ENCODE data around the gene DCAF17.

The DCAF17 gene

DNA sequence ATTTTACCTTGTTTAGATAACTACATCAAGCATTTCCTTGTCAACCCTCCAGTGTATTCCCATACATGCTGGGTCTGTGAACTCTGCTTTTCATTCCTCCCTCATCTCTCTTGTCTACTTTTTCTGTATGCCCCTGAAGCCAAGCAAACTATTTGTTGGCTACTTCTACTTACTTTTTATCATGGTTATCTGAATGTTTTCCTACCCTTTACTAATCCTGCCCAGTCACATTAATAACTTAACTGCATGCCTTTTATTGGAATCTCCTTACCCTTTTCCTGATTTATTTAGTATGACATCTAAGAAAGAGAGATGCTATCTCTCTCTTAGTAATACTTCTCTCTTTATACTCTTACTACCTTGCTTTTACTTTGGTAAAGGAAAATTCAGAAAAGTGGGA, 17.0 kb downstream of the DCAF17 start:
- no peak overlapping the region for H3K27ac ChIP-seq (ENCODE audit: low read depth, low read length)
- H3K9me3 ChIP-seq (ENCODE audit: control insufficient read depth in 5 of 5, low read length in 5 of 5): no peaks in the 10 kb centered on the region
- H3K4me1 ChIP-seq (ENCODE audit: control insufficient read depth in 5 of 5, insufficient read depth in 5 of 5, low read length in 5 of 5): no peaks in the 10 kb centered on the region
- H3K27me3 ChIP-seq (ENCODE audit: control insufficient read depth in 5 of 5, insufficient read depth in 4 of 5, low read length in 5 of 5): no peaks in the 10 kb centered on the region
- no peak overlapping the region for H3K9ac ChIP-seq (ENCODE audit: low read length in 5 of 5)
- no peak overlapping the region for H3K4me3 ChIP-seq (ENCODE audit: low read depth in 1 of 5, low read length in 5 of 5)
- peaks cover 30 to 58% (median 40%) of the 10 kb centered on the region in 5 donors for H3K36me3 ChIP-seq (ENCODE audit: control insufficient read depth in 5 of 5, insufficient read depth in 5 of 5, low read length in 5 of 5)

DNA sequence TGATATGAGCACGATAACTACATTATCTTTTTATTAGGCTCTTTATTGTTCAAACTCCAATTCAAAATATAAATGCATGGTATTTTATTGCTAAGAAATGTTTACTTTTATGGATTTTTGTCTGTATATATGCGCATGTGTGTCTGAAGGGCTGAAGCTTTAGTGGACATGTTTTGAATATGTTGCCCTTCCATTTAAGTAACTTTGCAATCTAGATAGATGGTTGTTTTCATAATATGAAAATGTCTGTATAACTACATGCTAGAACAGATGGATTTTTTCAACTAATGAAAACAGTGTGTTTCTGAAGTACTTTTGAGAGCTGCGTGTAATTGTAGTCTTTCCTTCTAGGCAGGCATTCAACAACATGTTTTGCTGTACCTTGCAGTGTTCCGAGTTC, 18.7 kb downstream of the DCAF17 start:
- H3K9ac ChIP-seq (ENCODE audit: low read length in 5 of 5): no peak overlapping the region
- H3K4me1 ChIP-seq (ENCODE audit: control insufficient read depth in 5 of 5, insufficient read depth in 5 of 5, low read length in 5 of 5): no peaks in the 10 kb centered on the region
- no peaks in the 10 kb centered on the region for H3K27me3 ChIP-seq (ENCODE audit: control insufficient read depth in 5 of 5, insufficient read depth in 4 of 5, low read length in 5 of 5)
- no peaks in the 10 kb centered on the region for H3K9me3 ChIP-seq (ENCODE audit: control insufficient read depth in 5 of 5, low read length in 5 of 5)
- no peak overlapping the region for H3K27ac ChIP-seq (ENCODE audit: low read depth, low read length)
- H3K36me3 ChIP-seq (ENCODE audit: control insufficient read depth in 5 of 5, insufficient read depth in 5 of 5, low read length in 5 of 5): peaks cover 30 to 59% (median 50%) of the 10 kb centered on the region in 5 donors
- H3K4me3 ChIP-seq (ENCODE audit: low read depth in 1 of 5, low read length in 5 of 5): no peak overlapping the region

DNA sequence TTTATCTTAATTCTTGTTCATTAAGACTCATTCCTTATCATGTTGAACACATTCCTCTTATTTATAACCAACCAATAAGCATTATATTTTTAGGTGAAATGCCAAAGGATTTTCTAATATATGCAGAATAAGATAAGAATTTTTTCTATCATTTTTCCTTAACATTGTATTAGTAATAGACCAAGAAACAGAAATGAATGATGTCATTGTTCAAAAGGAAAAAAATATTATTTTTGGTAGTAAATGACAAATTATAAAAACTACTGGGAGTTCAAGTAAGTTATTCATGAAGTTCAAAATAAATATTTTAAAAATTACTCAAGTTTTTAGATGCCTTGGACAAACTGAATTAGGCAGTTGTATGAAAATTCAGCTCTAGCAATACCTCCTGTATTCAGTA, 25.5 kb downstream of the DCAF17 start:
- no peaks in the 10 kb centered on the region for H3K4me1 ChIP-seq (ENCODE audit: control insufficient read depth in 5 of 5, insufficient read depth in 5 of 5, low read length in 5 of 5)

DNA sequence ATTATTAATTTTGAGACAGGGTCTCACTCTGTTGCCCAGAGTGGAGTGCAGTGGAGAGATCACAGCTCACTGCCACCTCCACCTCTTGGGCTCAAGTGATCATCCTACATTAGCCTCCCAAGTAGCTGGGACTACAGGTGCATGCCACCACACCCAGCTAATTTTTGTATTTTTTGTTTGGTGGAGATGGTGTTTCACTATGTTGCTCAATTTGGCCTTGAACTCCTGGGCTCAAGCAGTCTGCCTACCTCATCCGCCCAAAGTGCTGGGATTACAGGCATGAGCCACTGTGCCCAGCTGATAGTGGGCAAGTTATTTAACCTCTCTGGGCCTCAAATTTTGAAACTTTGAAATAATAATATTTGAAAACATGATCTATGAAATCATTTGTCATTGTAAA, 26.5 kb downstream of the DCAF17 start:
- H3K9me3 ChIP-seq (ENCODE audit: control insufficient read depth in 5 of 5, low read length in 5 of 5): no peaks in the 10 kb centered on the region
- H3K4me1 ChIP-seq (ENCODE audit: control insufficient read depth in 5 of 5, insufficient read depth in 5 of 5, low read length in 5 of 5): no peaks in the 10 kb centered on the region
- H3K27ac ChIP-seq (ENCODE audit: low read depth, low read length): no peak overlapping the region
- no peaks in the 10 kb centered on the region for H3K27me3 ChIP-seq (ENCODE audit: control insufficient read depth in 5 of 5, insufficient read depth in 4 of 5, low read length in 5 of 5)
- H3K36me3 ChIP-seq (ENCODE audit: control insufficient read depth in 5 of 5, insufficient read depth in 5 of 5, low read length in 5 of 5): peaks cover 10 to 25% (median 13%) of the 10 kb centered on the region in 5 donors
- H3K9ac ChIP-seq (ENCODE audit: low read length in 5 of 5): no peak overlapping the region
- no peak overlapping the region for H3K4me3 ChIP-seq (ENCODE audit: low read depth in 1 of 5, low read length in 5 of 5)

More for the DNA sequence above, 25.5 kb downstream of the DCAF17 start:
- Histone ChIP-seq H3K36me3 (ENCODE audit: control insufficient read depth in 5 of 5, insufficient read depth in 5 of 5, low read length in 5 of 5) (peaks cover 10 to 30% (median 18%) of the 10 kb centered on the region in 5 donors), H3K4me3 (ENCODE audit: low read depth in 1 of 5, low read length in 5 of 5) (no peak overlapping the region), H3K9me3 (ENCODE audit: control insufficient read depth in 5 of 5, low read length in 5 of 5) (no peaks in the 10 kb centered on the region), H3K9ac (ENCODE audit: low read length in 5 of 5) (no peak overlapping the region), H3K27ac (ENCODE audit: low read depth, low read length) (no peak overlapping the region), H3K27me3 (ENCODE audit: control insufficient read depth in 5 of 5, insufficient read depth in 4 of 5, low read length in 5 of 5) (no peaks in the 10 kb centered on the region)

DNA sequence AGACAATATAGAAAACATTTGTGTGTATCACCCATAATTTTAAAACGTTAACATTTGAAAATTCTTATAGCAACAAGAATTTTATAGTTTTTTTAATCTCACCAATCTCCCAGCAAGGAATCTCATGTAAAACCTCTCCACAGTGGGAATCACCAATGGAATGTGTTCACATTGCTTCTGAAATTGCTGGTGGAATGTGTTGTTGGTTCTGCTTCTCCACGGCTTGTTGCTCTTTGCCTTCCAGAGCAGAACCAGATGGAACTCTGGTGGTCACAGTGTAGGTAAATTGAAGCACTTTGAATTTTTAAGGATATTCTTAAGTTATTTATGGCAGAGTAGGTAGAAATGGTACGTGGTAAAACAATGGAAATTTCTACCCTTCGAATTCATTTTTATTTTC, 35.1 kb downstream of the DCAF17 start:
- Histone ChIP-seq H3K9ac (ENCODE audit: low read length in 5 of 5) (no peak overlapping the region), H3K36me3 (ENCODE audit: control insufficient read depth in 5 of 5, insufficient read depth in 5 of 5, low read length in 5 of 5) (peaks cover 20 to 44% (median 25%) of the 10 kb centered on the region in 5 donors), H3K27me3 (ENCODE audit: control insufficient read depth in 5 of 5, insufficient read depth in 4 of 5, low read length in 5 of 5) (no peaks in the 10 kb centered on the region), H3K27ac (ENCODE audit: low read depth, low read length) (no peak overlapping the region), H3K4me3 (ENCODE audit: low read depth in 1 of 5, low read length in 5 of 5) (no peak overlapping the region), H3K4me1 (ENCODE audit: control insufficient read depth in 5 of 5, insufficient read depth in 5 of 5, low read length in 5 of 5) (no peaks in the 10 kb centered on the region), H3K9me3 (ENCODE audit: control insufficient read depth in 5 of 5, low read length in 5 of 5) (no peaks in the 10 kb centered on the region)

DNA sequence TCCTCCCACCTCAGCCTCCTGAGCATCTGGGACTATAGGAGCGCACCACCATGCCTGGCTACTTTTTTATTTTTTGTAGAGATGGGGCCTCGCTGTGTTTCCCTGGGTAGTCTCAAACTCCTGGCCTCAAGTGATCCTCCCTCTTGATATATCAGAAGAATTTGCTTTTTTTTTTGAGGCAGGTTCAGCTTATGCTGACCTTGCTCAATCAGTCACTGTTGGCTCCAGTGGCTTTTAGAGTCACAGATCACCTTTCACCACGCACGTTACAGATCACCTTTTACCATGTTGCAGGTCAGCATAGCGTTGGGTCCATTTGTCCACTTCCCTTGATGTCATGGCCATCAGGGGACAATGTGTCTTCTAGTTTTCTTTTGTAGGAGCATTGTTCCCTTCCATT, 36.1 kb downstream of the DCAF17 start:
- H3K4me3 ChIP-seq (ENCODE audit: low read depth in 1 of 5, low read length in 5 of 5): no peak overlapping the region
- no peaks in the 10 kb centered on the region for H3K4me1 ChIP-seq (ENCODE audit: control insufficient read depth in 5 of 5, insufficient read depth in 5 of 5, low read length in 5 of 5)

DNA sequence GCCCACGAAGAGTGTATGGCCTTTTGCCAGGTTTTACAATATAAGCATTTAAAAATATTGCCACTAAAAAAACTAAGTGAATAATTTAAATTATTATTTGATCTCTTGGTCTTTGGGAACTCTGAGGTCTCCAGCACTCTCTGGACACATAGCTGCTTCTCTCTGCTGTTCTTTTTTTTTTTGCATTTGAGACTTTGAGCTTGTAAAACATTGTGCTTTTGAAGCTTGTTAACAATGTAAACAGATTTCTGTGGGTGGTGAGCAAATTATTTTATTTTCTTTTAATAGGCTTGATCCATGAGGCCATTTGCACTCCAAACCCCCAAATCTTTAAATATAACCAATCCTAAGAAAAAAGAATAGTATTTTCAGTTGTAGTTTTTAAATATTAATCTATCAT, 42.0 kb downstream of the DCAF17 start:
- Histone ChIP-seq H3K9ac (ENCODE audit: low read length in 5 of 5) (no peak overlapping the region), H3K27ac (ENCODE audit: low read depth, low read length) (no peak overlapping the region), H3K4me3 (ENCODE audit: low read depth in 1 of 5, low read length in 5 of 5) (no peak overlapping the region), H3K27me3 (ENCODE audit: control insufficient read depth in 5 of 5, insufficient read depth in 4 of 5, low read length in 5 of 5) (no peaks in the 10 kb centered on the region), H3K4me1 (ENCODE audit: control insufficient read depth in 5 of 5, insufficient read depth in 5 of 5, low read length in 5 of 5) (no peaks in the 10 kb centered on the region), H3K36me3 (ENCODE audit: control insufficient read depth in 5 of 5, insufficient read depth in 5 of 5, low read length in 5 of 5) (peaks cover 15 to 57% (median 28%) of the 10 kb centered on the region in 5 donors), H3K9me3 (ENCODE audit: control insufficient read depth in 5 of 5, low read length in 5 of 5) (no peaks in the 10 kb centered on the region)

More for the DNA sequence above, 36.1 kb downstream of the DCAF17 start:
- Histone ChIP-seq H3K9me3 (ENCODE audit: control insufficient read depth in 5 of 5, low read length in 5 of 5) (no peaks in the 10 kb centered on the region), H3K9ac (ENCODE audit: low read length in 5 of 5) (no peak overlapping the region), H3K27me3 (ENCODE audit: control insufficient read depth in 5 of 5, insufficient read depth in 4 of 5, low read length in 5 of 5) (no peaks in the 10 kb centered on the region), H3K27ac (ENCODE audit: low read depth, low read length) (no peak overlapping the region), H3K36me3 (ENCODE audit: control insufficient read depth in 5 of 5, insufficient read depth in 5 of 5, low read length in 5 of 5) (peaks cover 26 to 54% (median 33%) of the 10 kb centered on the region in 5 donors)

DNA sequence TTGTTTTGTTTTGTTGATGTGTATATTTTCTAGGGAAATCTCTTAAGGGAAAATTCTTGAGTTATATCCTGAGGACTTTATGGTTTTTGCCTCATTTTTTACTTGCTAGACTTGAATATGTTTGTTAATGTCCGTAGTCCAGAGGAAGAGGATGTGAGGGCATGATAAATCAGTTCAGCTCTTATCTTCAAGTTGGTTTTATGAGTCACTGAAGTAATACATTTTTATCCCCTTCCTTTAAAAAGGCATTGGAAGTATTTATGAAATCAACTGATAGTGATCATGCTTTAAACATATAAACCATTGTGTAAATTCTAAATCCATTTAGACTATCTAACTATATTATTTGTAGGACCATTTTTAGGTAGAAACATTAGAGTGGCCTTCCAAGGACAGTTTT, 44.3 kb downstream of the DCAF17 start:
- peaks cover 24 to 59% (median 34%) of the 10 kb centered on the region in 5 donors for H3K36me3 ChIP-seq (ENCODE audit: control insufficient read depth in 5 of 5, insufficient read depth in 5 of 5, low read length in 5 of 5)
- H3K27me3 ChIP-seq (ENCODE audit: control insufficient read depth in 5 of 5, insufficient read depth in 4 of 5, low read length in 5 of 5): no peaks in the 10 kb centered on the region
- H3K9ac ChIP-seq (ENCODE audit: low read length in 5 of 5): no peak overlapping the region
- H3K4me3 ChIP-seq (ENCODE audit: low read depth in 1 of 5, low read length in 5 of 5): no peak overlapping the region
- H3K9me3 ChIP-seq (ENCODE audit: control insufficient read depth in 5 of 5, low read length in 5 of 5): no peaks in the 10 kb centered on the region
- no peak overlapping the region for H3K27ac ChIP-seq (ENCODE audit: low read depth, low read length)
- no peaks in the 10 kb centered on the region for H3K4me1 ChIP-seq (ENCODE audit: control insufficient read depth in 5 of 5, insufficient read depth in 5 of 5, low read length in 5 of 5)

DNA sequence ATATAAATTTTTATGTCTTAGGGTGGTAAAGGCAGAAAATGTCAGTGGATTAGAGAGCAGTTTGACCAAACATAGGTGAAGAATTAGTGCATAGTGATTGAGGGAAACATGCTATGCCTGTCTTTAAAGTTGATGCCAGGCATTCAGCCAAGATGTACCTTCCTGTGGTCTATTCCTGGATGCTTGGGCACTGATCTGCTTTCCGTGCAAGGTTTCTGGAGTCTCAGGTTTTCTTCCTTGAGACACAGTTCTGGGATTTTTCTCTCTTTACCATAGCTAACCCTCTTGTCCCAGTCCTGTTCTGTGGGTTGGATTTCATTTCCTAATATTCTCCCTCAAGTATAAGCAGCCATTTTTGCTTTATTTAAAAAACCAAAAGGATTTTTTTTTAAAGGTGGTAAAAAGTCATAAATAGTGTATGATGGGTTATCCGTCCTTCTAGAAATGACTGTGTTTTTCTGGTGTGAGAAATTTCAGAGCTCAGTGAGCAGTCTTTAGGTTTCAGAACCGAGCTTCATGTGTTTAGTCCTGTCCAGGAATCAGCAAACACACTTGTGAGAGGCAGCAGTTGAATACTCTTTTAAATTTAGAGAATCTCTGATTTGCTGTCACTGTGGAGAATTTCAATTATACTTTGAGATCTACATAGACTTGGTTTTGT, 45.3 kb downstream of the DCAF17 start:
- H3K27ac ChIP-seq (ENCODE audit: low read depth, low read length): no peak overlapping the region
- H3K27me3 ChIP-seq (ENCODE audit: control insufficient read depth in 5 of 5, insufficient read depth in 4 of 5, low read length in 5 of 5): no peaks in the 10 kb centered on the region
- H3K9ac ChIP-seq (ENCODE audit: low read length in 5 of 5): no peak overlapping the region
- H3K4me3 ChIP-seq (ENCODE audit: low read depth in 1 of 5, low read length in 5 of 5): no peak overlapping the region
- H3K36me3 ChIP-seq (ENCODE audit: control insufficient read depth in 5 of 5, insufficient read depth in 5 of 5, low read length in 5 of 5): peaks cover 24 to 50% (median 29%) of the 10 kb centered on the region in 5 donors
- no peaks in the 10 kb centered on the region for H3K4me1 ChIP-seq (ENCODE audit: control insufficient read depth in 5 of 5, insufficient read depth in 5 of 5, low read length in 5 of 5)
- no peaks in the 10 kb centered on the region for H3K9me3 ChIP-seq (ENCODE audit: control insufficient read depth in 5 of 5, low read length in 5 of 5)

DNA sequence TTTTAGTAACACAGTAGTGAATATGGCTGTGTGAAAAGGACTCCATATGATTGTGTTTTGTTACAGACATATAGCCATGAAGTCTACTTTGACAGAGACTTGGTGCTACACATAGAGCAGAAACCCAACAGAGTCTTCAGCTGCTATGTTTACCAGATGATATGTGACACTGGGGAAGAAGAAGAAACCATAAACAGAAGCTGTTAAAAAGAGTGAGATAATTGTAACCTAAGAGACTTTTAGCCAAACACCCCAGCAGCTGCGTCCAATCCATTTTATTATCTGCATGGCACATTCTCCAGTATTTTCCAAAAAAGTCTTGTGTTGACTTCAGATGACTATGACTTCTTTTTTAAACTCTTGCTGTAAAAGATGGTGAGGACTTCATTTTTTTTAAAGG, 46.9 kb downstream of the DCAF17 start:
- Histone ChIP-seq H3K27ac (ENCODE audit: low read depth, low read length) (no peak overlapping the region), H3K9ac (ENCODE audit: low read length in 5 of 5) (no peak overlapping the region), H3K36me3 (ENCODE audit: control insufficient read depth in 5 of 5, insufficient read depth in 5 of 5, low read length in 5 of 5) (peaks cover 17 to 50% (median 23%) of the 10 kb centered on the region in 5 donors), H3K27me3 (ENCODE audit: control insufficient read depth in 5 of 5, insufficient read depth in 4 of 5, low read length in 5 of 5) (no peaks in the 10 kb centered on the region), H3K4me3 (ENCODE audit: low read depth in 1 of 5, low read length in 5 of 5) (no peak overlapping the region), H3K4me1 (ENCODE audit: control insufficient read depth in 5 of 5, insufficient read depth in 5 of 5, low read length in 5 of 5) (no peaks in the 10 kb centered on the region), H3K9me3 (ENCODE audit: control insufficient read depth in 5 of 5, low read length in 5 of 5) (no peaks in the 10 kb centered on the region)
